AG04450 (cell line): Measurements from ENCODE around the gene C12orf75. TPM values are rescaled to one million over a fixed set of nuclear protein-coding genes. Genes with fewer than 3 reads are reported as not detected.
"Not testable (repeated sequence)": the region's sequence is repeated elsewhere in the genome, so short reads cannot be mapped to it uniquely, and the experiment has no call there.

Experiments
- CTCF ChIA-PET: fragments of 300-600, 350-600 bp; formaldehyde crosslinking; extraction: SDS; loops from one replicate; lab custom pipeline; 2022; ENCODE audit warnings: antibody characterized with exemption, inconsistent platforms; lab: Charles Lee
- POLR2A ChIA-PET: fragments of 350-600 bp; formaldehyde crosslinking; extraction: SDS; loops from one replicate; lab custom pipeline; 2021; ENCODE audit warnings: antibody characterized with exemption, inconsistent platforms; lab: Yijun Ruan, JAX
- DNase-seq: peaks from one replicate; pipeline ENCODE4 v3.0.0-alpha.2; 2011; ENCODE audit warnings: low read depth, low spot score
- H3K27ac ChIP-seq: one replicate; pipeline ENCODE4 v1.5.1; 2012; ENCODE audit warnings: low read depth, low read length, control low read depth
- H3K27me3 ChIP-seq: one replicate; pipeline ENCODE4 v1.6.0; 2012; ENCODE audit warnings: low read length; ENCODE audit not compliant: control insufficient read depth, insufficient read depth
- H3K4me3 ChIP-seq: 2 replicates; pipeline ENCODE4 v1.5.1; 2011; ENCODE audit warnings: mild to moderate bottlenecking, low read depth, low read length, control low read depth
- H3K9me3 ChIP-seq: 2 replicates; pipeline ENCODE4 v1.5.1; 2012; ENCODE audit warnings: low read length; ENCODE audit not compliant: control insufficient read depth, insufficient read depth
- CTCF ChIP-seq: IDR thresholded peaks from 2 replicates; pipeline ENCODE4 v1.5.1; 2011; ENCODE audit warnings: low read depth, low read length, control low read depth, inconsistent platforms
- polyA plus RNA-seq: library from polyadenylated mRNA; depleted of rRNA; stranded (reverse); fragments of >200 nt; gene quantifications from 2 replicates; pipeline ENCODE4 v1.2.3, GENCODE V29; 2011

Gene C12orf75
- polyA plus RNA-seq, 1 experiment: 350 TPM

- CTCF ChIA-PET, H3K27ac ChIP-seq, DNase-seq, H3K27me3 ChIP-seq, POLR2A ChIA-PET, H3K9me3 ChIP-seq, H3K4me3 ChIP-seq: not testable (repeated sequence)
Observed at GRCh38 chr12:105307601-105308314, 22.7 kb upstream of the C12orf75 start.

GRCh38 chr12:105308839-105309238, 21.7 kb upstream of the C12orf75 start:
- DNase-seq, H3K27me3 ChIP-seq, H3K4me3 ChIP-seq, H3K27ac ChIP-seq, H3K9me3 ChIP-seq, CTCF ChIA-PET, POLR2A ChIA-PET: not testable (repeated sequence)

- H3K4me3 ChIP-seq, H3K9me3 ChIP-seq, POLR2A ChIA-PET, CTCF ChIA-PET, H3K27ac ChIP-seq, DNase-seq, H3K27me3 ChIP-seq: not testable (repeated sequence)
Observed at GRCh38 chr12:105309384-105309783, 21.1 kb upstream of the C12orf75 start.

GRCh38 chr12:105310476-105311085, 19.9 kb upstream of the C12orf75 start:
- H3K27ac ChIP-seq, DNase-seq, POLR2A ChIA-PET, CTCF ChIA-PET, H3K27me3 ChIP-seq, H3K4me3 ChIP-seq, H3K9me3 ChIP-seq: not testable (repeated sequence)

- H3K27ac ChIP-seq, H3K4me3 ChIP-seq, POLR2A ChIA-PET, H3K27me3 ChIP-seq, DNase-seq, CTCF ChIA-PET, H3K9me3 ChIP-seq: not testable (repeated sequence)
Observed at GRCh38 chr12:105311936-105312335, 18.6 kb upstream of the C12orf75 start.

GRCh38 chr12:105313755-105314154, 16.7 kb upstream of the C12orf75 start:
- POLR2A ChIA-PET, H3K9me3 ChIP-seq, DNase-seq, H3K27ac ChIP-seq, H3K4me3 ChIP-seq, CTCF ChIA-PET, H3K27me3 ChIP-seq: not testable (repeated sequence)

GRCh38 chr12:105315130-105315529, 15.4 kb upstream of the C12orf75 start:
- H3K4me3 ChIP-seq: no peak overlapping the region
- H3K9me3 ChIP-seq: no peaks in the 10 kb centered on the region
- H3K27ac ChIP-seq: no peak overlapping the region
- no peak for DNase-seq
- no peaks in the 10 kb centered on the region for H3K27me3 ChIP-seq
- no peak for TF ChIP-seq CTCF
- POLR2A ChIA-PET: no interaction called here
- CTCF ChIA-PET: no interaction called here

- TF ChIP-seq CTCF: no peak
- POLR2A ChIA-PET: no interaction called here
- H3K27ac ChIP-seq: no peak overlapping the region
- CTCF ChIA-PET: no interaction called here
- no peaks in the 10 kb centered on the region for H3K27me3 ChIP-seq
- no peaks in the 10 kb centered on the region for H3K9me3 ChIP-seq
- DNase-seq: no peak
- no peak overlapping the region for H3K4me3 ChIP-seq
Observed at GRCh38 chr12:105315726-105316125, 14.8 kb upstream of the C12orf75 start.
